ENCODE data around the gene YPEL2.
"Not testable (repeated sequence)": the region's sequence is repeated elsewhere in the genome, so short reads cannot be mapped to it uniquely, and the experiment has no call there.

The YPEL2 gene

DNA sequence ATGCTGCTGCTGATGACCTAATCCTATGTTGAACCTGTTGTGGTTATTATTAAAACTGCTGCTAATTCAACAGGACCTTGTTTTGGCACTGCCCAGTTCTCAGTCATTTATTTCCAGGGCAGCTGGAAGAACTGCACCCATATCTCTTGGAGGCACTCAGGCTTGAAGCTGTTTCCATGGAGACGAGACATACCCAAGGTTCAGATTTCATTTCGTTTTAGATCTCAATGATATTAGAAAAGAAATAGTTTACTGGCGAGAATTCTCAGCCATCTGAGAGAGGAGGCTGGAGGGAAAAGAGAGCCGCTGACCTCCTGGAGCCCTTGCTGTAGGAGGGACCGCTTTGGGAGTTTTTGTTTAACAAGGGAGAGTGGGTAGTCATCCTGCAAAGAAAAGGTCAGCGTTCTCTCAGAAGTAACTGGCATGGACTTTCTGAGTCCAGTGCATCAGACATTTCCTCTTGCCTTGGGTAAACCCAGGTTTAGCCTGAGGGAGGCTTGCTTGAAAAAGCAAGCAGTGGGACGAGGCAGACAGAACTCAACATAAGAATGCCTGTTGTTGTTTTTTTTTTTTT lies 75.4 kb downstream of the YPEL2 start:
- DNase-seq (ENCODE audit: low read depth) = no peak

DNA sequence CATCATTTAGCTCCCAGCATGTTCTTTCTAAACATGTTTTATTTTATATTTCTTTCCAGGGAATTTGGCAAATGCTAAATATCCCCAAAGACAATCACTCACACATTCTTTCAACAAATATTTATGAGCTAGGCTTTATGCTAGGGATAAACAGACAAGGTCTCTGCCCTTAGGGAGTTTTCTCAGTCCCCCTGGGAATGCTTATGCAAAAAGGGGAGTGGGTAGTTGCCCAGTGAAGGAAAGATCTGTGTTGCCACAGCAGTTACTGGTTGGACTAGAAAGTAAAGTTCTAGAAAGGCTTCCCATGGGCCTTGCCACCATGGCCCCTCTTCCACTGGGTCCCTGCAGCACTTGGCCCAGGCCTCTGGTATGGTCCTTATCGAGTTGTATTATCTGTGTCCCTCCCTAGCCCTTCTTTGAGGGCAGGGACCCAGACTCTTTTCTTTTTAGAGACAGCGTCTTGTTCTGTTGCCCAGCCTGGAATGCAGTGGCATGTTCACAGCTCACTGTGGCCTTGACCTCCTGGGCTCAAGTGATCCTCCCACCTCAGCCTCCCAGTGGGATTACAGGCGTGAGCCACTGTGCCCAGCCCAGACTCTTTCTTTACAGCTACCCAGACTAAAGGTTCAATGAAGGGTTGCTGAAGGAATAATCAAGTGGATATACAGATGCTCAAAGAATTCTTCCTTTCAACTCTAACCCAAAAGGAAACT lies 78.0 kb downstream of the YPEL2 start:
- no peak for DNase-seq (ENCODE audit: low read depth)

DNA sequence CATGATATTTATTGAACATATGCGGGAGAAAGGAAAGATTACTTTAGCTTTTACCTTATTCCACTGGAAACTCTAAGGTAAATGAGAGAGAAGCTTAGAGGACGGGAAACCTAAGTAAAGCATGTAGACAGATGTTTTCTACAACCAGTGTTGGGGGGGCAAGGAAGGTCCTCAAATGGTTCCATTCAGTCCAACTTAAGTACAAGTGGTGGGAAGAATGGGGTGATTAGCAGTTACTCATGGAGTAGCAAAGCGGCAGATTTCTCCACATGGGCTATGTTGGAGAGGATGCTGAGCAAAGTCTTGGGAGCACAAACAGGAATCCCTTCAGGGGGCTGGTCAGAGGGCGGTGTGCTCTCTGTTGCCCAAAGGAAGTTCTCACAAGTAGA lies 78.6 kb downstream of the YPEL2 start:
- DNase-seq (ENCODE audit: low read depth) = no peak

DNA sequence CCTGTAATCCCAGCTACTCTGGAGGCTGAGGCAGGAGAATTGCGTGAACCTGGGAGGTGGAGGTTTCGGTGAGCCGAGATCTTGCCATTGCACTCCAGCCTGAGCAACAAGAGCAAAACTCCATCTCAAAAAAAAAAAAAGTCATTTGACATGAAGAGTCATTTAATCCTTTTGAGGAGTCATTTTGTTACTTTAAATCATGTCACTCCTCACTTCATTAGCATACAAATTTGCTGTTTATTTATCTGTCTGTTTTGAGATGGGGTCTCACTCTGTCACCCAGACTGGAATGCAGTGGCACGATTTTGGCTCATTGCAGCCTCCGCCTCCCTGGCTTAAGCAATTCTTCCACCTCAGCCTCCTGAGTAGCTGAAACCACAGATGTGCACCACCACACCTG lies 81.0 kb downstream of the YPEL2 start:
- DNase-seq (ENCODE audit: low read depth) = not testable (repeated sequence)

DNA sequence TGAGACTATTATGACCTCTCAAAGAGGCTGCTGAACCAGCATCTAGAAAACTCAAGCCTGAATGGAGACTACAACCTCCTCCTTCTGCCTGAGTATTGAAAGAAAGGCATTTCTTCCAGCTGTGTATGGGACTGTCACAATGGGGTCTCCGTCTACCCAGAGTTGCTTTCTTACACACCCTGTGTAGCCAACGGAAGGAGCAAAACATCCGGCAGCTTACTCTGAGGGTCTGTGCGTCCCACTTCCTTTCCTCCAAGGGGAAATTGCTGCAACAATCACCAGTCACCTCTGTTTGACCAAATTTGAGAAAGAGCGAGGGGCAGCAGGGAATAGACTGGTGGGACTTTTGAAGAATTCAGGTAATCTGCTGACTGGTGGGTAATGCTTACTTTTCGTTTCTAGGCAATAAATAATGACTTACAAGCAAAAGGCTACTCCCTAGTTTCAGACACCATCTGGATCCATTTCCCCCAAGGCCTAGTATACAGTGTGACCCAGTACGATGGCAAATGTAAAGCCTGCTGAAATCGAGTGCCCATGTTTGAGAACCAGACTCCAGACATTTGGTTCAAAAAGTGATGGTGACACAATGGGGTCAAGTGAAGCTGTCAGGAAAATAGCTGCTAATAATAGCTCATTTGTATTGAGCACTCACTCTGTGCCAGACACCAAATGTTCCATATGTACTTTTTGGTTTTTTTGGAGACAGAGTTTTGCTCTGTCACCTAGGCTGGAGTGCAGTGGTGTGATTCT lies 81.7 kb downstream of the YPEL2 start:
- no peak for DNase-seq (ENCODE audit: low read depth)

DNA sequence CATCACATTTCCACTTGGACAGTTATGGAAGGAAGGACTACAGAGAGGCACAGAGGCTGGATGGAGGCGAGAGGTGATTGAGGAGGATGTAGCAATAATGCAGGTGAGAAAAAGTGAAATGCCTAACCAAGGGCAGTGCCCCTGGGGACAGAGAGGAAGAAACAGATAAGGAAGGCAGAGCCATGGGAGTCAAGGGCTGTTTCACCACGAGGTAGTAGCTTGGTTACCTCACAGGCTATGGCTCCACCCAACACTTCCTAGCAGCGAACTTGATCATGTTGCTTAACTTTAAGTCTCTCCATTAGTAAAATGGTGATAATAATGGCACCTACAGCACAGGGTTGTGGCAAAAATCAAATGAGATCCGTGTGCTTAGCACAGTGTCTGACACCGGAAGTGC lies 83.9 kb downstream of the YPEL2 start:
- DNase-seq (ENCODE audit: low read depth) = no peak

DNA sequence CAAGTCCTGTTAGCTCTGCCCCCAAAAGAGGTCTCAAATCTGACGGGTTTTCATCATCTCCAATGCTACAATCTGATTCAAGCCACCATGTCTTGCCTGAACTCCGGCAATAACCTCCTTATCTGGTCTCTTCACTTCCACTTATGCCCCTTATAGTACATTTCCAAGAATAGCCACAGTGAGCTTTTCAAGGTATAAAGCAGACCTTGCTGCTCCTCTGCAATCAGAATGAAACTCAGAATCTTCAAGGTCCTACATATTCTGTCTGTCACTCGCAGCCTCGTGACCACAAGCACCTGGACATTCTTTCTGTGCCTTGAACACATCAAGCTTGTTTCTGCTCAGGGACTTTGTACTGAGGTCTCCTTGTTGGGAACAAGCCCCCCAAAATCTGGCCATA lies 84.7 kb downstream of the YPEL2 start:
- DNase-seq (ENCODE audit: low read depth) = no peak

DNA sequence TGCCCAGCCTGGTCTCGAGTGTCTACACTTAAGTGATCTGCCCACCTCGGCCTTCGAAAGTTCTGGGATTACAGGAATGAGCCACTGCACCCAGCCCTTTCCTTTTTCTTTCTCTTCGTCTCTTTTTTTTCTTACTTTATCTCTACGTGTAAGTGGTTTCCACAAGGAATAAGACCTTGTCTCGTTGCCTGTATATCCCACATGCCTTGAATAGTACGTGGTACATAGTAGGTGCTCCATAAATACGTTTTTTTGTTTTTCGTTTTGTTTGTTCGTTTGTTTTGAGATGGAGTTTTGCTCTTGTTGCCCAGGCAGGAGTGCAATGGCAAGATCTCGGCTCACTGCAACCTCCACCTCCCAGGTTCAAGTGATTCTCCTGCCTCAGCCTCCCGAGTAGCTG lies 86.0 kb downstream of the YPEL2 start:
- no peak for DNase-seq (ENCODE audit: low read depth)

DNA sequence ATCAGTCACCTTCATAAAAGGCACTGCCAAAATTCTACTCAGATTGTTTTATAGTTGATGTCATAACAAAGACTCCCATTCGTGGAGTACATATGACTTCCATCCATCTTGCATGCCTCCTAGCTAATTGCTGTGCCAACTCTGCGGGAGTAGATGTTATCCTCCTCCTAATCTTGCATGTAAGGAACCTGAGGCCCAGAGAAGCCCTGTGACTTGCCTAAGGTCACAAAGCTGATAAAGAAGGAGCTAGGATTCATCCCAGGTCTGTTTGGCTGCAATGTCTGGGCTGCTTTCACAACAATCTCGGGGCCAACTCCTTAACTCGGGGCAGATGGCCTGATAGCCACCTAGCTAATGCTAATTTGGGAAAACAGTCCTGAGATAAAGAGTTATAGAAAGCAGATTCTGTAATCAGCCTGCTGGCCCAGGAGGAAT lies 87.3 kb downstream of the YPEL2 start:
- DNase-seq (ENCODE audit: low read depth) = no peak

DNA sequence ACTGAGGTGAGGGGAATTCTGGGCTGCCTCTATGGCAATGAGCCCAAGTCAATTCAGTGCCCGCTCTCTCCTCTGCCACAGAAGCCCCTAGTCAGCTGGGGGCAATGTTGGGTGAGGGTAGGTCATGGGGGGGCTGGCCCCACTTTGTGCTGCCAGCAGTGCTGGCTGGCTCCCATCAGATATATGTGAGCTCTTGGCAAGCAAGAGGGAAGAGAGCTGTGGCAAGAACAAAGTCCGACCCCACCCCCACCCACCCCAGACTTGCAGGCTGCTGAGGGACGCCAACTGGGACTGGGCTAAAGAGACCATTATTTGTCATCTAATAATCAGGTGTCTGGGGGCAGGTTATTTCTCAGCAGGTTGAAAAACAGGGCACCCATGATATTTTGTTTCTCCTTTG lies 89.4 kb downstream of the YPEL2 start:
- no peak for DNase-seq (ENCODE audit: low read depth)

DNA sequence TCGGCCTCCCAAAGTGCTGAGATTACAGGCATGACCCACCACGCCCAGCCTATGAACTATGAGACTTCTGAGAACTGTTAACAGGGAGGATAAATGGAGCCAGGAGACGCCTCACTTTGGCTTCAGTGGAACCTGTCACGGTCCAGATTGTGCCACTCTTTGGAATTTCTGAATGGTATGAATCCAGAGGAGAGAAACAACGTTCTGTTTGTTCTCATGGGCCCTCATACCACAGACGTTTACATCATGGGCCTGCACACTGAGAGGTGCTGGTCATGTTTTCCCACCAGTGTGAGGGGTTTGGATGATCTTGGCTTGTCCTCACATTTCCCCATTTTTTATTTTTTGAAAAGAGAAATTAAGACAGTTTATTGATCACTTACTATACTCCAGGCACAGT lies 90.3 kb downstream of the YPEL2 start:
- no peak for DNase-seq (ENCODE audit: low read depth)

DNA sequence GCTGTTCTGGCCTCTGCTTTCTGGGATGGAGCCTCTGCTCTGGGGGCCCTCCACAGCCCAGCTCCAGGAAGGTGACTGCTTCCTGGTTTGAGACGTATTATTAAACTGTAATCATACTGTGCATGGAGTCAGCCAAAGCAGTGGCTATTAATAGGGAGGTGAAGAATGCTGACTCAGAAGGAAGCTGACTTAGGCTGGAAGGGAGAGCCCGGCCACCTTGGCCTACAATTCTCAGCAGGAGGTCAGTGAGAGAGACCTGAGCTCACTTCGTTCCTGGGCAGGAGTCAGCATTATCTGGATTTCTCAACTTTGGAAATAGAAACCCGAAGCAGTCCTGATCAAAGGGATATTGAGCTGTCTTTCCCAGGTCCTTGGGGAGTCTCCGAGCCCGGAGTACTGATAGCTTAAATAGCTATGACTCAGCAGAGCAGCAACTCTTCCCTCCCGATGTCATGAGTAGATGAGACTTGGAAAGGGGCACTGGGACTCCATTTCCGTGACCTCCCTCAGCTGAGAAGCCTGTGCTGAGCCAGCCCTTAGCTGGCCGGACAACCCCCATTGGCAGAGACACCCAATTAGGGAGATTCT lies 91.8 kb downstream of the YPEL2 start:
- DNase-seq (ENCODE audit: low read depth) = no peak

DNA sequence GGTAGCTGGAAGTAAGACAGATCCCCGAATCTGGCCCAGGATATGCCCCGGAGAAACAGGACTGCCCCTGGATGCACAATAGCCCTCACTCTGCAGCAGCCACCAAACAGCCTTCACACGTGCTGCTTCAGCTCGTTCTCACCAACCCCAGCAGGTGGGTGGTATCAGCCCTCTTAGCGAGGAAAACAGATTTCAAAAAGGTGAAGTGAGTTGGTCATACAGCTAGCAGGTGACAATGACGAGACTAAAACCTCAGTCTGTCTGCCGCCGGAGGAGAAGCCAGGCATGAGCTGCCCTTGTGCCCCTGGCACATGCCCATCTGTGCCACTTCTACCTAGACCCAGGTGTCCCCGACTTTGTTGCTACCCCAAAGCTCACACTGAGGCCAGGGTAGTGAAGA lies 92.4 kb downstream of the YPEL2 start:
- no peak for DNase-seq (ENCODE audit: low read depth)

DNA sequence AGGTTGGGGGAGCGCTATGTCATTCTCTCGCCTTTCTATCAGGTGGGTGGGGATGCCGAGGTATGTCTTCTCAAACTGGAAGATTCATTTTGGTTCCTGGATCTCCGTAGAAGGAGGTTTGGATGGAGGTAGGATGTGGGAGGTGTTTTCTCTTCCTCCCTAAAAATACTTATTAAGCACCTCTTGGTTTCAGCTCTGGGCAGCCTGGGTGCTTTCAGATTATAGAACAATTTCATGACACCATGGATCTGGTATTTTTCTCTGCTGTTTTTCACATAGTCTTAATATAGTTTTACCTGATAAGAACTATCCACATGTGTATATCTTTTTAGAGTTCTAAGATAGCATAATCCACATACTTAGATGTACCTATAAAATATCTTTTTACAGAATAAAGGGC lies 92.9 kb downstream of the YPEL2 start:
- DNase-seq (ENCODE audit: low read depth) = no peak

DNA sequence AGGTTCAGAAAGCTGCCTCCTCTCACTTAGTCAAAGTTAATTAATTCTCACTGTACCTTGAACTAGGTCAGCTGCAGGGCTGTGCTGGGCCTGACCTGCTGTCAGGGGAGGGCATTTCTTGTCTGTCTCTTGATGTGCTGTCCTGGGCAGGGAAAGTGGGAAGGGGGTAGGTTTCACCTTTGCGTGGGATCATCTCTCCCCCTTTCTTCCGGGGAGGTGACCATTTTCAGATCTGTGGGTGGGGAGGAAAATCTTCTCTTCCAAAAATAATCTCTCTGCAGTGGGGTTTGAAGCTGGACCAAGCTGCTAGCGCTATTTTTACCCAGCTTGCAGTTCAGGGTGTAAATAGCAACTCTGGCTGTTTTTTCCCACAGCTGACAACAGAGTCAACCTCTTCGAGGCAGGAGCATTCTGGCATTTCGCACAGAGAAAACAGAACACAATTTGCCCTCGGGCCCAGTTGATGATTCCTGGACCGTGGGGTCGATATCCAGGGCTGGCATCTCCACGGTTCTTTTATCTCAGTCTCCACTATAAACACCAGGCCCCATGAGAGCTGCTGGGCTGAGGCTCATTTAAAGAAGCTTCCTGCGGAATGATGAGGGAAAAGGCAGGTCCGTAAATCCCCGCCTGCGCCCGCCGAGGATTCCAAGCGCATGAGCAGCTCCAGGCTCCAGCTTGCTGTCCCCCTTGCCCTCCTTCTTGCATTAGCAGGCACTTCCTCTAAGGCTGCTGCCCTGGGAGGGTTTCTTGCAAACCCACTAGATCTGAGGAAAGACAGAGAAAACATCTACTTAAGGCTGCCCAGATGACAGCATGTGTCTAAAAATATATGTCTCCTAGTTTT lies 93.9 kb downstream of the YPEL2 start:
- no peak for DNase-seq (ENCODE audit: low read depth)

DNA sequence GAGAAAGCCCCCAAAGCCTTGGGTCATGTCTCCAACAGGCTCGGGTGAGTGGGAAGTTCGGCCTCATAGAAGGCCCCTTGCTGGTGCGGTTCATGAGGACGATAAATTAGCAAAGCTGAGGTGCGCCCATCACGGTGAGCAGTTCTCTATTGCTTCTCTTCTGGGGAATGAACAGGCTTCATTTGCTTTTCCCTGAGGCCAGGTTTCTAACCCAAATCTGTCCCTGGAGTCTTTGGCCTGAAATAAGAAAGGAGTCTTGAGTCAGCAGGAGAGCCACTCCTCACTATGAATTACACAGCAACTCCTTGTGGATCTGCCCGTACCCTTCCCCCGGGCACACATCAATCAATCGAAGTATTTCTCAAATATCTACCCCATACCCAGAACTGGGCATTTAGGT lies 94.6 kb downstream of the YPEL2 start:
- no peak for DNase-seq (ENCODE audit: low read depth)

DNA sequence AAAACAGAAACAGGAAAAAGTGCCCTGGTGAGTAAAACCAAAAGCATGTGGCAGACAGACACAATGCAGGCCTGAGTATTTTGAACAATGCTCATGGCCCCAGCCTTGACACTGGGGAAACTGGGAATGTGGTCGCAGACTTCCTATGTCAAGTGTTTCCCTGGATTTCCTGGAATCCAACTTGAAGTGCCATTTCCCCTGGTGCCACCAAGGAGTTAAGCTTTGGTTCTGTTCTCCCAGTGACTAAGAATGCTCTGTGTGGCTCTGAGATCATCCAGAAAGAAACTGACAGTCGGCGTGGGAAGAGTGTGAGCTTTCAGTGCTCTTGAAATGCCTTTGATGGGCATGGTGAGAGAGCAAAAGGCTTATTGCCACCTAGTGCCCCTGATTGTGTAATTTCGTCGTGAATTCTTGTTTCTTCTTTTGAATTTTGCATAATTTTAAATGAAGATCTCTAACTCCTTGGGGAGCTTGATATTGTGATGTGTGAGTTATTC lies 96.0 kb downstream of the YPEL2 start:
- peak; percentile 63 for DNase-seq (ENCODE audit: low read depth)

DNA sequence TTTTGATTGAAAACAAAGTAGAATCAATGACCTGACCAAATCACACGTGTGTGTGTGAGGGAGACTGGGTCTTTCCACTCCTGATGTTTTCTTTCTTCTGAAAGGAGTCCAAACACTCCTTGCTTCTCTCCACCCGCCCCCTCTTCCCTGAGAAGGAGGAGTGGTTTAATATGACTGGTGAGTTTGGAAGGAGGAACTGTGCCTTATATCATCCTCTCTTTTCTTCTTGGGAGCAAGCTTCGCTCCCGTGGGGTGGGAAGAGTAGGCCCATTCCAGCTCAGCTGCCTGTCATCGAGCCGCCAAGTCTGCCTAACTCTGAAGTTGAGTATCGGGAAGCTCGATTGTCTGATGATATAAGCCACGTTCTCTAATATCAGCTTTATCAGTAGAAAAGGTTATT lies 96.5 kb downstream of the YPEL2 start:
- DNase-seq (ENCODE audit: low read depth) = no peak

DNA sequence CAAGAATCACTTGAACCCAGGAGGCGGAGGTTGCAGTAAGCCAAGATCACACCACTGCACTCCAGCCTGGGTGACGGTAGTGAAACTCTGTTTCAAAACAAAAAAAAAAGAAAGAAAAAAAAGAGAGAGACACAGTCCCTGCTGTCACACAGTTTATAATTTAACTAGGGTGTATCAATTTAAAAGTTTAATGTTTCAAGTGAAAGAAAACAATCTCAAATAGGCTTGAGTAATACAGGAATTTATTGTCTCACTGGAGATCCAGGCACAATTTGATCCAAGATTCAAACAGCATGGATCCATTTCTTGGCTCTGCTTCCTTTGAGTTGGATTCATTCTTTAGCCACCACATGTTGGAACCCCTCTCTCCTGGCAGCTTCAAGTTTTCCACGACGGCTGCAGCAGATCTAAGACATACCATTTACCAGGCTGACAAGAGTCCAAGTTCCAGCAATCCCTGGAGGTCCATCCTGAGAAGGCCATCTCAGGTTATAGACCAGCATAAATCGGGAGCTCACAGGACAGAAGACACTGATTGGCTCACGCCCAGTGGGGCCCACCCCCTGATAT lies 97.5 kb downstream of the YPEL2 start:
- DNase-seq (ENCODE audit: low read depth) = no peak

DNA sequence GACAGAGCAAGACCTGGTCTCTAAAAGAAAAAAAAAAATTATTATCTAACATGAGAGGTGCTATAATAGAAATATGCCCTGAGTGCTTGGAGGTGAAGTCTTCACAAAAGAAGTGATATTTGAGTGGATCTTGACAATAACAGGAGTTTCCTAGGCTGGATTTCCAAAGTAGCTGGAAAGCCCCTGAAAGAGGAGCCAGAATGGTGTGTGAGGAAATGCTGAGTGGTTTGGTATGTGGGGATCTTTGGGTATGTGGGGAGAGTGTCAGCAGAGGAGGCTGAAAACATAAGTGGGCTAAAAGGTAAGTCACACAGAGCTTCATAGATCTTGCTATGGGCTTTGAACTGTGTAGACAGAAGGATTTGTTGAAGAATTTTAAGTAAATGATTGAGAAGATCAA lies 100.1 kb downstream of the YPEL2 start:
- no peak for DNase-seq (ENCODE audit: low read depth)

DNA sequence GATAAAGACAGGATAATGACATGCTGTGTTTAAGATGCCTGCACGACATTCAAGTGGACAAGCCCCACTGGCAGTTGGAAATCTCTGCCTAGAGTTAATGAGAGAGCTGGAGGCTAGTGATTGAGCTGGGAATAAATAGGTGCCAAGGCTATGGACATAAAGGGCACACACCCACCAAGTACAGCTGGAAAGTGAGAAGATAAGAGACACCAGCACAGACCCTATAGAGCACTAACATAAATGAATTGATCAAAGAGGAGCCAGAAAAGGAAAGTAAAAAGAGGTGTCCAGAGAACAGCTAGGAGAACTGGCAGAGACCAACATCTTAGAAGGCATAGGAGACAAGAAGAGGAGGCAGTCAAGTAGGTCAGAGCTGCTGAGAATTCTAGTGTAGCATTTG lies 101.2 kb downstream of the YPEL2 start:
- DNase-seq (ENCODE audit: low read depth) = no peak

DNA sequence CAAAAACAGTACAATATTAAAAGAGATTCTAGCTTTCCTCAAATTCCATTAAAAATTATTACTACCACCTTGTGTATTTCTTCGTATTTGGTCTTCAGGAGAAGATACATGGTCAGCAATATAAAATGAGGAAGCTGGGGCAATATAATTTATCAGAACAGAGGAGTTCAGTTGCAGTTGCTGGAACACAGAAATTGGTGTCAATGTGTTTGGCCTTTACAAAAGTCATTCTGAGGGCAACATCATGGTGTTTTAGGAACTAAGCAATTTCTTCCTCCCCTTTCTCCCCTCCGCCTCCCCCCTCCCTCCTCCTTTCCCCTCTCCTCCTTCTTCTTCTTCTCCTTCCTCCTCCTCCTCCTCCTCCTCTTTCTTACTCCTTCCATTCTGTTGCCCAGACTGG lies 102.1 kb downstream of the YPEL2 start:
- DNase-seq (ENCODE audit: low read depth) = no peak
